Effector CD8-positive, alpha-beta T cell (primary cell): ENCODE data around the gene NPTXR.

Experiments
- DNase-seq: peaks from one replicate; lab custom pipeline; 2025; lab: John Stamatoyannopoulos, UW

The NPTXR gene

DNA sequence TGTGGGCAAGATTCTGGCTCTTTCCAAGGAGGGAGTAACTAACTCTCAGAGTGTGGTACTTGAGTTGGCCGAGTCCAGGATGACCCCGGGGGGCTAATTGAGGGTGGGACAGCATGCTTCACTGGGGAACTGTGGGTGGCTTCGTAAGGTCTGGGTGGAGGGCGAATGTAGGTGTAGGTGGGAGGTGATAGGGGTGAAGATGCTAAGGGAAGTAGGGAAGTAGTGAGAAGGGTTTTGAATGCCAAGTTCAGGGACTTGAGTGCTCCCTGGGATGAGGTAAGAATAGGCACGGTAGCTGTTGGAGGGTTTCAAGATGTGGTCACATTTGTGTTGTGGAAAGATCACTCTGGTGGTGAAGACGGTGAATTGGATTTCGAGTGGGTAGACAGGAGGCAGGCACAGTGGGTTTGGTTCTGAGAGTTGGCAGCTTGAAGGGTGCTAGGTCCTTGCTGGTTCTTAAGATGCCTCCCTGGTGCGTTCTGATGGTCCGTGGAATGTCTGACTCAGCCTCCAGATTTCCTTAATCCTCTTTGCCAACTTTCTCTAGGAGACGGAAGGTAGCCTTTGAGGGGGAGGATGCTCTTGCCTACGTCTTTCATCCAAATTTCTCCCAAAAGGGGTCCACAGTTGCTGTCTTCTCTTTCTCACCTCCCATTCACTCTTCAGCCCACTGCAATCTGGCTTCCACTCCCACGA is 47.4 kb downstream of the NPTXR start:
- no peak for DNase-seq

DNA sequence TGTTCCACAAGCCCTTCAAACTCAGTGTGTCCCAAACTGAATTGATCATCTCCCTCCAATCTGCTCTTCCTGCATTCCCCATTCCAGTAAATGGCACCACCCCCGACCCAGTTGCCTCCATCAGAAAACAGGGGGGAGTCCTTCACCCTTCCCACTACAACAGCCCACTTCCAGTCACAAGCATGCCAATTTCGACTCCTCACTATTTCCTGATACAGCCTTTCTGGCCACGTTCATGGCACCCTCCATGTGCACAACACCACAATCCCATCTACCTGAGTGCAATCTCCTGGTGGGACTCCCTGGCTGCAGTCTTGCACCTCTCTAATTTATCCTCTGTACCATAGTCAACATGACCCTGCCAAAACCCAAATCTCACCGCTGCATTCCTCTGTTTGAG is 48.3 kb downstream of the NPTXR start:
- DNase-seq, result no peak

DNA sequence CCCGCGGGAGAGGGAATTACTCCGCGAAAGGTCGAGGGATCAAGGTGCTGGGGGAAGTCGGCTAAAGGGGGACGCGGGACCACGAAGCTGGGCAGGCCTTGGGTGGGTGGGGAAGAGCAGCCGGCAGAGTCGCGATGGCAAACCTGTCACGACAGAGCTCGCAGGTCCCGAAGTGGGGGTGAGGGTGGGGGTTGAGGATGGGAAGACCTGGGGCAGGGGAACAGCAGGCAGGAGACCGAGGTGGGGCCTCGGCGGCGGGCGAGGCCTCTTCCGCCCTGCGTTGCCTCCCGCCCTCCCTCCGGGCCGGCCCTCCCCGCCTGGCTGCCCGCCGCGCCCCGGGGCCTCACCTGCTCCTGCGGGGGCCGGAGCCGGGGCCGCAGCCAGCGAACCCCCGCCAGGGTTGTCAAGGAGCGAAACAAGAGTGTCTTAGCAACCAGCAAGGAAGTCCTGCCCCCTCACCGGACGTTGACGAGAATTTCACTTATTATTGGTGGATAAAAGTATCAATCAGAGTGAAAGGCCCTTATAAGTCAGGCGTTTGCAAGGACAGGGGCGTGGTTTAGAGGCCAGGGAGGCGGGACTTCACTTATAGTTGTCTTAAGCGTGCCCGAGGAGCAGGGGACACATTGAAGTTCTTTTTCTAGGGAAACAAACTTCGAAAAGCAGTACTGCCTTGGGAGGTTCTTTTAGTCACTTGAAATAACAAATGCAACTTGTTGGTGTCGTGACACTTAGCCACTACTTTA is 49.9 kb downstream of the NPTXR start, which contains the start of gene DNAL4:
Gene DNAL4 (minus strand): TSS at position 423 of the 746 bp plus-strand sequence. CDS start 11,412 bp downstream, outside the sequence.
- DNase-seq, result peak; percentile 85

DNA sequence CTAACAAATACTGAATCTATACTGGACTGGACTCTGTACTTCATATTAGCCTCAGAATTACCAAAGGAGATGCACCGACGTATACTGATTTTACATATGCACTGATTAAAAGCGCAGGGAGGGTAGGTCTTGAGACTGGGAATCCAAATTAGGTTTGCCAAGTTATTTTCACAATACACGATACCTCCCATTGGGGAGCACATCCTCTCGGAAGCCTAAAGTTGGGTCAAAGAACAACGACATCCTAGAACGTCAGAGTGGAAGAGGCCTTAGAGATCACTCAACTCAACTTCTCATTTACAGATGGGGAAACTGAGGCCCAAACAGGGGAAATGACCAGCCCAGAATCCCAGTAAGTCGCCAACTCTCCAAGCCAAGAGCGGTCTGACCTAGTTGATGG is 50.5 kb downstream of the NPTXR start:
- DNase-seq, result no peak

DNA sequence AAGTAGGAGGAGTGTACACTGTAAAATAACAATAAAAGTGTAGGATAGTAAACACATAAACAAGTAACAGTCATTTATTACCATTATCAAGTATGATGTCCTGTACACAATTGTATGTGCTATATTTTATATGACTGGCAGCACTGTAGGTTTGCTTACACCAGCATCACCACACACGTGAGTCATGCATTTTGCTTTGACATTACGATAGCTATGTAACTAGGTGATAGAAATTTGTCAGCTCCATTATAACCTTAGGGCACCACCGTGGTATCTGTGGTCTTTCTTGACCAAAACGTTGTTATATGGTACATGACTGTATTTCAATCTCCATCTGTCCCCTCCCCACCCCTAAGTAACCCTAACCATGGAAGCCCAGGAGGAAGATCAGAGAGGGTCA is 51.0 kb downstream of the NPTXR start:
- DNase-seq, result no peak

DNA sequence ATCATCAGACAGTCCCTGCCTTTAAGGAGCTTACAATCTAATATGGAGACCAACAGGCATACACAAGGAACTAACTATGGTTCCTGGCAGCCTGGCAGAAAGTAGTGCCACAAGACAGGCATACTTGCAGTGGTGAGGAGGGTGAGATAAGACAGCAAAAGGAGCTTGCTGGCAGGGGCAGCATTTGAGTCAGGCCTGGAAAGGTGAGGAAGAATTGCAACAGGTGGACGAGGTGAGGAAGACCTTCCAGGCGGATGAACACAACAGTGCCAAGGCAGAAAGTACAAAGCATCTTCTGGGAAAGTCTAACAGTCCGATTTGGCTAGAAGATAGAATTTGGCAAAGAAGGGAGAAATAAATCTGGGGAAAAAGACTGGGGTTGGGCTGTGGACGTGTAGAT is 54.2 kb downstream of the NPTXR start:
- DNase-seq, result no peak

DNA sequence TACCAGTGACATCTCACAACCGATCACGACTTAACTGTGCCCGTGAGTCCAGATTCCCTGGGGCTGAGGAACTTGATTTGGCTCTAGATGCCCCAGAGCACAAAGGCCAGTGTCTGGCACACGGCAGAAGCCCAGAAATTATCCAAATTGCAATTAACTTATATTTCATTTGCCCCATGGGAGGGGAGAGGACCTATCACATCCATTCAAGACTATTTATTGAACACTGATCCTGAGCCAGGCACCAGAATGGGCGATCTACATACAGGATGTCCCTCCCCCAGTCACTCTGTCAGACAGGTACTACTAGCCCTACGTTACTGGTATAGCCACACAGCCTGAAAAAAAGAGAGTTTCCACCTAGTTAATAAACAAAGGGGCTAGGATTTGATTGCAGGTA is 55.0 kb downstream of the NPTXR start:
- DNase-seq, result no peak

DNA sequence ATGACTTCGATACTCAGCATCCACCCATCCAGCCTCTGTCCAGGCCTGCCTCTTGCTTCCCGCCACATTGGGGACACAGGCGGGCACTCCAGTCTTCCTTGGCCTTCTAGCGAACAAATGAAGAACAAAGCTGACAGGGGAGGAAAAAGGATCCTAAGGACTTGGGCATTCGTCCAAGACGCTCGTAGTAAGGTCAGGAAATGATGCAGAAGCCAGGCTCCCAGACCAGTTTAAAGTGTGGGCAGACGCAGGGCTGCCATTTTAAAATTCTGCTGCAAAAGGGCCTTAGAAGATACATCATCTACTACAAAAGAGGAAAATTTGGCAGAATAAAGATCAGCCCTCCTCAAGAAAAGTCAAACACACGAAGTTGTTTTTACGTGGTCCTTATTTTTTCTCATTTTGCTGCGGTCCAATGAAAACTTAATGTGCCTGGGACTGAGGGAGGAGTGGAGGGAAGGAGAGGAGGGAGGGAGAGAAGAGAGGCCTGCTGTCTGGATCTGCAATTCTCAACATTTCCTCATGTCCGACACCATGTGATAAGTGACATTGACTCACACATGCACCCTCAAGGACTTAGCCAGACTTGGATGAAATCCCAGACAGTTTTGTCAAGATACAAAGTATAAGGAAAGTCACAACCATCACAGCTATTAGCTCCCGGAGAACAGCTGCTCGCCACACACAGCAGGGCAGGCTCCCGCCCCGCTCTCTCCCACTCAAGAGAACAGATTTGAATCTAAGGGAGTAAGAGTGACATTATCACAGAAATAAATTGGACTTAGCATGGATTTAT is 55.6 kb downstream of the NPTXR start:
- no peak for DNase-seq

DNA sequence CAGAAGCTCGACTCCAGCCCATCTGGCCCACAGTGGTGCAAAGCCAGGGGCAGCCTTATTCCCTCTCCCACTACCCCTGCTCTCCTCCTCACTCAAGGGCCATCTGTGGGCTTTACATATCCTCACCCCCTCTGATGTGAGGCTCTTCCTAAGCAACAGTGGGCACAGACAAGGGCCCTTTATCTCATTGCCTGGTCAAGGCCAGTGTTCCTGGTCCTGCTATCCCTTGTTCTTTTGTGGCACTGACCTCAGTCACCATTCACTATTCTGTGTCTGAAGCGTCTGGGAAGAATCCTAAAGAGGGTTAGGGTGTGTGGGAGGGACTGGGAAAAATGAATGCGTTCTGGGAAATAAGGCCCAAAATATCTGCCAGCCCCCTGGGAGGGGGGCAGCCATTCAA is 57.2 kb downstream of the NPTXR start:
- DNase-seq, result no peak

DNA sequence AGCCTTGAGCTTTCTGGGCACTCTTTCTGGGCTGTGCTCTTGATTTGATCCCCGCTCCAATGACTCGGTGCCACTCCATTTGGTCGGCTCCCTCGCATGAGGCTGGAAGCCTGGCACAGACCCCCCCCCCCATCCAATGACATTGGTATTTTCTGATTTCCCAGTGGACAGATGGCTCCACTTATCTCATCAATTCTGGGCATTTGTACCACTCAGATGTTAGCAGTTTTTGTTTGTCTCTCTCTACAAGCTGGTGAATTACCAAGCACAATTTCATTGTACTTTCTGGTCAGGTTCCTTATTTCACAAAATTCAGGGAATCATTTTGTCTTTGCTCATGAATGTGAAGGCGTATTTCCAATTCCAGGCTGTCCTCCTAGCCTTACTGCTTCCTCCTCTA is 59.0 kb downstream of the NPTXR start:
- DNase-seq, result no peak

DNA sequence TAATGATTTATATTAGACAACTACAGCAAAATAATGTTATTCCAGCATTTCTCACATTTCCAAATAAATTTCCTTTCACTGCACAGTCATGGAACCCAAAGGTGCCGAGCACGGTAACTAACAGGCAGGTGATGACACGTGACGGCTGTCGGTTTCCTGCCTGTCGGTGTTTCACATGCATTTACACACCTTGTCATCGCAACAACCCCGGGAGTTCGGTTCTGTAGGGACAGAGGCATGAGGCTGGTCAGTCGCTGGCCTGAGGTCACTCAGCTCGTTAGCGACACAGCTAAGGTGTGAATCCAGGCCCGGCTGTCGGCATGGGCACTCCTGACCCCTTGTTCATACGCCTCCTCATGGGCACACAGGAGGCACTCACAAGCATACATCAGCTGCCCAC is 59.8 kb downstream of the NPTXR start:
- no peak for DNase-seq

DNA sequence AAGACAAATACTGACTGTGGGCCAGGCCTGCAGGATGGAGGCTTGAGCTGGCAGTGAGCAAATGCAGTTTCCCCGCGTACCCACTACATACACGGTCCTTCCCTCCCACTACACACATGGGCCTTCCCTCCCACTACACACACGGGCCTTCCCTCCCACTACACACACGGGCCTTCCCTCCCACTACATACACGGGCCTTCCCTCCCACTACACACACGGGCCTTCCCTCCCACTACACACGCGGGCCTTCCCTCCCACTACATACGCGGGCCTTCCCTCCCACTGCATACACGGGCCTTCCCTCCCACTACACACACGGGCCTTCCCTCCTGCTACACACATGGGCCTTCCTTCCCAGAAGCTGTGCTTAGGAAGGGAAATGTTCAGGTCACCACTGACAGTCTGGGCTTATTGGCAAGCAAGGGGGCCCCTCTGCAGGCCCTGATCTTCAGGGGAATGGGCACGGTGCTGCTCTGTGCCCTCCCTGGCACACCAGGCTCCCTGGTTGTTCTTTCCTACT is 60.7 kb downstream of the NPTXR start:
- no peak for DNase-seq

DNA sequence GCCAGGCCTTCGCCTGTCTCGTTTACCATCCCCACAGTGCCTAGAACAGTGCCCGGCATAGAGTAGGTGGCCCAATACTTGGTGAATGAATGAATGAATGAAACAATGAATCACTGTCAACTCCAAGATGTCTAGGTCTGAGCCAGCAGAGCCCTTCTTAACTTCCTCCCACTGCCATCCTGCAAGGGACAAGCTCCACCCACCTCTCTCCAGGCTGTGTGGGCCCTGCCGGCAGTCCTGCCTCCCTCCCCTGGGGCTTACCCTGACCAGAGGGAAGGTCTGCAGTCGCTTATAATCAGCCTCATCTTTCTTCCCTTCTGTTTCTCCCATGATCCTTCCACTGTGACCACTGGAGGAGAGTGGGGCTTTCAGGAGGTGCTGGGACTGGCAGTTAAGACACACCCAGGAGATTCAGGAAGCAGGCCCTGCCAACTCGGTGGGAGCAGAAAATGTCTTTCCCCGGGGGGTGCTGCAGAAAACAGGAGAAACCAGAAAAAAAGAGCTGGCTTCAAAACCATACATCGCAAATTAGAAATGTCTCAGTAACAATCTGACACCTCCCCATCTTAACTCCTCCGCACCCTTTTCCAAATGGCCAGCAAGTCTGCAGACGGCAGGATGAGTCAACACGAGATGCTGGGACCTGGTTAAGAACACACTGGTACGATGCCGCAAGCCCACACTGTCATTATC is 61.3 kb downstream of the NPTXR start:
- no peak for DNase-seq

DNA sequence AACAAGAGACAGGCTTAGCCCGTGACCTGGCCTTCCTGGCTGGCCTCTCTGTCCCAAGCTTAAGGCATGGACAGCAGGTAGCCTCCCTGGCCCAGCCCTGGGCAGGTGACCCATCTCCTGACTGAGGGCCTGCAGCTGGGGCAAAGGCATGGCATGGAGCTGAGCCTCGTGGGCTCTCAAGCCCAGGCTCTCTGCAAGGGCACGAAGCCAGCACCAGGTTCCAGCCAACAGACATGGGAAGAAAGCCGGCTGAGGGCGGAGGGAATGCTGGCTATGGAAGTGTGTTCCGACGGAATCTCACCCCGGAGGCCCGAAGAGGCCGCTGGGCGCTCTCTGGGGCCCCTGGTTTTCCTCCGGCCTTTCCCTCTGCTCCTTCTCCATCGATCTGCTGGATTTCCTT is 62.8 kb downstream of the NPTXR start:
- no peak for DNase-seq

DNA sequence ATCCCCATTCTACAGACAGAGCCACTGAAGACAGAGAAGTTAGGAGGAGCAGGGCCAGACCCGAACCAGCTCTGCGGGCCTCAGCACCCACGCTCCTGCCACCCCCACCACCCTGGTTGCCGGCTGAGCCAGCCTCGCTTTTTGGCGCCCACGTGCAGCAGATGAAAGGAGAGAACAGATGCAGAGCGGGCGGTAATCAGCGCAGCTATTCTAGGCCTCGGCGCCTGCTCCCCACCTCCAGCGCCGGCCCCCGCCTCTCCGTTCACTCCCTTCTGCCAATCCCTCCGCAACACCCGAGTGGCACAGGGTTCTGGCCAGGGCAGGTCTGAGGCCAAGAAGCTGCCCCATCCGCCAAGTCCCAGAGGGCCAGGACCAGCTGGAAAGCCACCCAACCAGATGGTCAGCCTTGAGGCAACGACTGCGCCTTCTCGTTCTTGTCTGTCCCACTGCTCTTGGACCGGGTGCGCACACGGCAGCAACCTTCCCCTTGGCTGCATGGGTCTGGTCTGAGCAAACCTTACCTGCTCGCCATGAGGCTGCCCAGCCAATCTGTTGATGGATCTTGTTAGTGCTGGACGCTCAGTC is 66.6 kb downstream of the NPTXR start:
- DNase-seq, result no peak

DNA sequence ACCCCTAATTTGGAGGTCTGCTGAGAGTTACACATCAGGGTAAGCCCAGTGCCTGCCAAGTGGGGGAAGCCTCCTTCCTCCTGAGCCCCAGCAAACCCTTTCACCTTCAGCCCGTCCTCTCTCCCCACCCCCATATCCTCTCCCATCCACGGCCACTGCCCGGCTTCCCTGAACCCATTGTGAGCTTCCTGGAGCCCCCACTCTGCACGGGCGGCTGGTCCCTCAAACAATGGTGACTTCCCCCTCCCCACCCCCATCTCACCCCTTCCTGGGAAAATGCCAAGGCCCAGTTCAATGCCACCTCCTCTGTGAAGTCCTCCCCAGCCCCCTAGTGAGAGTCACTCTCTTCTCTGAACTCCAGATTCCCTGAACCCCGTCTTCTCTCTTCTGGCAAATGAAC is 67.7 kb downstream of the NPTXR start:
- DNase-seq, result no peak

DNA sequence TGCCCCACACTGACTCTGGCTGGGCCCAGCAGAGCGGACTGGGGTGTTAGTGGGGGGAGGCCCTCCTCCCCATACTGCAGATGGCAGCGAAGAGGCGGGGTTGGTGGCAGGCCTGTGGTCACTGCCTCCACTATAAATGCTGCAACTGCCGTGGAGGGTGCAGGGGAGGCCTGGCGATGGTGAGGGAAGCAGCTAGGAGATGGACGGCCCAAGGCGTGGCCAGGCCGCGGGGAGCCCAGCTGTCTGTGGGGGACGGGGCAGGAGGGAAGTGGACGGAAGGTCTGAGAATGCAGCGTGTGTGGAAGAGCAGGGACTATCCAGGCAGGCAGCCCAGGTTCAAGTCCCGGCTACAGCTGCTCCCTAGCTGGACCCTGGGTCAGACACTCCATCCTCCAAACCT is 68.2 kb downstream of the NPTXR start:
- DNase-seq, result no peak

DNA sequence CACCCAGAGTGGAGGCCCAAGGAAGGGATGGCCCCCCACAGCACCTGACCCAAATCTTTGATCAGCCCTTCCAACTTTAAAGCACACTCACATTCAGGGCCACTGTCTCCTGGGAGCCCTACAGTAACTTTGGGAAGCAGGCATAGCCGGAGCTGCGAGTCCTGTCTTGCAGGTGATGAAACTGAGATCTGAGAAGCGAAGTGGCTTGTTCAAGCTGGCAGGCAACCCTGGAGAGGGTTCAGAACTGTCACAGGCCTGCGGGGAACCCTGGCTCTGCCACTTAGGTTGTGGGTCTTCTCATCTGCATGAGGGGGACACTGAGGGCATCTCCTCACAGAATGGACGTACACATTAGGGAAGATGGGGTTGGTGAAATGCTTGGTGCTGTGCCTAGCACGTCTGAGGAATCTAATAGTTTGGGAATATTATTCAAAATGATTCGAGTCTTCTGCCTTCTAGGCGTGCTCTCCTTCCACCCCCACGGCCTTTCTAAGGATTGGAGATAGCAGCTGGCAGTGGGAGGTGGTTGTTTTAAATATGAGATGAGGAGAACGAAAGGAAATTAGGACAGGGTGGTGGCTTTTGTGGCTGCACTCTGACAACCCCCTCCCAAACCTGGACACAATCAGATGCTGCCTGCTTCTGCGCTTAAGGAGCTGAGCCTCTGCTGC is 69.2 kb downstream of the NPTXR start:
- DNase-seq, result no peak

DNA sequence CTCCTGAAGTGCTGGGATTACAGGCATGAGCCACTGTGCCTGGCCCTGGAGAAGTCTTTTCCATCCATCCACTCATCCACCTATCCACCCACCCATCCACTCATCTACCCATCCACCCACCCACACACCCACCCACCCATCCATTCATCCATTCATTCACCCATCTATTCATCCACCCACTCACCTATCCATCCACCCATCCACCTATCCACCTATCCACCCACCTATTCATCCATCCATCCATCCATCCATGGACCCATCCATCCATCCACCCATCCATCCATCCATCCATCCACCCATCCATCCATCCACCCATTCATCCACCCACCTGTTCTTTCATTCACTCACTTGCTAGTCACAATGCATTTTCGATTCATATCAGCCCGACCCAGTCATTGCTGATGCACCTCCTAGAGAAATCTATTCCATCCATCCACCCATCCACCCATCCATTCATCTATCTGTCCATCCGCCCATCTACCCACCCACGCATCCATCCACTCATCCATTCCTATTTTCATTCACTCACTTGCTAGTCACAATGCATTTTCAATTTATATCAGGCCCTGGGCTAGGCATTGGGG is 70.4 kb downstream of the NPTXR start:
- no peak for DNase-seq

DNA sequence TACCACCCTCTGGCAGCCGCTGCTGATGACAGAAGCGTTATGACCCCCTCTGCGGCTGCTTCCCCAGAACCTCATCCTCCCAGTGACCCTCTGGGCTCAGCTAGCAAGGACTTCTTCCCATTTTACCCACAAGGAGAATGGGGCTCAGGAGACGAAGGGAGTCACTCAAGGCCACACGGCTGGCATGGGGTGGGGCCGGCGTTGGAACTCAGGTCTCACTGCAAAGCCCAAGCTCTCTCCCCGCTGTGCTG is 71.3 kb downstream of the NPTXR start:
- DNase-seq, result no peak
